Measurements from ENCODE around the gene CLEC6A. TPM values are rescaled to one million over a fixed set of nuclear protein-coding genes. Genes with fewer than 3 reads are reported as not detected.

Gene CLEC6A
- total RNA-seq, 4 donors from 2014 or later: not detected

DNA sequence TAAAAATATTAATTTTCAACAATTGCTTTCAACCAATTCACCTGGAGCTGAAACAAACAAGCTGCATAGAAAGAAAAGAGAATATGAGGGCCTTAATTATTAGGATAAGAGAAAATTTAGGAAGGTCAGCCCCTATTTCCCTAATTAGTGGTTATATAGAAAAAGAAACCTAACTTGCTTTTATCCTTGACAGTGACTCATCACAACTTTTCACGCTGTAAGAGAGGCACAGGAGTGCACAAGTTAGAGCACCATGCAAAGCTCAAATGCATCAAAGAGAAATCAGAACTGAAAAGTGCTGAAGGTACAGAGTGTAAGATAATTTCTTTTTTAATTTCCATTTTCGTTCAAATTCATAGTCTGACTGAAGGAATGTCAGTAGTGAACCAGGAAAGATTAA lies 62.2 kb downstream of the CLEC6A start:
- TF ChIP-seq POLR2A (IDR thresholded peaks at IDR 0.05) (no peak), EP300 (IDR thresholded peaks at IDR 0.05) (no peak), POLR2AphosphoS5 (IDR thresholded peaks at IDR 0.05) (no peak)
- TF ChIP-seq, protein P1, sequence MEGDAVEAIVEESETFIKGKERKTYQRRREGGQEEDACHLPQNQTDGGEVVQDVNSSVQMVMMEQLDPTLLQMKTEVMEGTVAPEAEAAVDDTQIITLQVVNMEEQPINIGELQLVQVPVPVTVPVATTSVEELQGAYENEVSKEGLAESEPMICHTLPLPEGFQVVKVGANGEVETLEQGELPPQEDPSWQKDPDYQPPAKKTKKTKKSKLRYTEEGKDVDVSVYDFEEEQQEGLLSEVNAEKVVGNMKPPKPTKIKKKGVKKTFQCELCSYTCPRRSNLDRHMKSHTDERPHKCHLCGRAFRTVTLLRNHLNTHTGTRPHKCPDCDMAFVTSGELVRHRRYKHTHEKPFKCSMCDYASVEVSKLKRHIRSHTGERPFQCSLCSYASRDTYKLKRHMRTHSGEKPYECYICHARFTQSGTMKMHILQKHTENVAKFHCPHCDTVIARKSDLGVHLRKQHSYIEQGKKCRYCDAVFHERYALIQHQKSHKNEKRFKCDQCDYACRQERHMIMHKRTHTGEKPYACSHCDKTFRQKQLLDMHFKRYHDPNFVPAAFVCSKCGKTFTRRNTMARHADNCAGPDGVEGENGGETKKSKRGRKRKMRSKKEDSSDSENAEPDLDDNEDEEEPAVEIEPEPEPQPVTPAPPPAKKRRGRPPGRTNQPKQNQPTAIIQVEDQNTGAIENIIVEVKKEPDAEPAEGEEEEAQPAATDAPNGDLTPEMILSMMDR (IDR thresholded peaks at IDR 0.05): no peak
- Histone ChIP-seq H3K27ac (no peak overlapping the region), H3K4me3 (no peak overlapping the region), H3K9me3 (peaks cover 0 to 4% (median 0%) of the 10 kb centered on the region in 3 donors), H3K36me3 (no peaks in the 10 kb centered on the region), H3K27me3 (no peaks in the 10 kb centered on the region), H3K4me1 (no peaks in the 10 kb centered on the region)
- no peak for ATAC-seq
- 68 to 80% methylated on average over 1 to 2 of the region's 2 CpGs for WGBS, 2 donors (ENCODE audit: low coverage in 1 of 2)

DNA sequence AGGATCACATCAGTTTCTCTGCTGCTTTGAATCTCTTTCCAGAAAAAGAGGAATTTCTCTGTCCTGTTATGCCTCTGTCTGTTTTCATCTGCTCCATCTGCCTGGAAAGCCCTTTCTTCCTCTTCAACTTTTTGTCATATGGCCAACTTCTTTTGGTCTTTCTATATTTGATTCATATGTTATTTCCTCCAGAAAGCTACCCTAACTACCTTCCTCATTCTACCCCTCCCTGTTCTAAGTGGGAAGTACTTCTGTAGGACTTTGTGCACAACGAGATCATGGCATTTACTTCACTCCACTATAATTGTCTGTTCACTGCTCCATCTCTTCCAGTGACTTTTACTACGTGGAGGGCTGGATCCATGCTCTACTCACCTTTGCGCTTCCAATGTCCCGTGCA lies 63.4 kb downstream of the CLEC6A start:
- TF ChIP-seq POLR2AphosphoS5 (IDR thresholded peaks at IDR 0.05) (no peak), POLR2A (IDR thresholded peaks at IDR 0.05) (no peak), EP300 (IDR thresholded peaks at IDR 0.05) (no peak)
- TF ChIP-seq, protein P1 (IDR thresholded peaks at IDR 0.05): no peak
- ATAC-seq: no peak
- 58 to 63% methylated on average over 2 to 4 of the region's 4 CpGs for WGBS, 2 donors (ENCODE audit: low coverage in 1 of 2)

DNA sequence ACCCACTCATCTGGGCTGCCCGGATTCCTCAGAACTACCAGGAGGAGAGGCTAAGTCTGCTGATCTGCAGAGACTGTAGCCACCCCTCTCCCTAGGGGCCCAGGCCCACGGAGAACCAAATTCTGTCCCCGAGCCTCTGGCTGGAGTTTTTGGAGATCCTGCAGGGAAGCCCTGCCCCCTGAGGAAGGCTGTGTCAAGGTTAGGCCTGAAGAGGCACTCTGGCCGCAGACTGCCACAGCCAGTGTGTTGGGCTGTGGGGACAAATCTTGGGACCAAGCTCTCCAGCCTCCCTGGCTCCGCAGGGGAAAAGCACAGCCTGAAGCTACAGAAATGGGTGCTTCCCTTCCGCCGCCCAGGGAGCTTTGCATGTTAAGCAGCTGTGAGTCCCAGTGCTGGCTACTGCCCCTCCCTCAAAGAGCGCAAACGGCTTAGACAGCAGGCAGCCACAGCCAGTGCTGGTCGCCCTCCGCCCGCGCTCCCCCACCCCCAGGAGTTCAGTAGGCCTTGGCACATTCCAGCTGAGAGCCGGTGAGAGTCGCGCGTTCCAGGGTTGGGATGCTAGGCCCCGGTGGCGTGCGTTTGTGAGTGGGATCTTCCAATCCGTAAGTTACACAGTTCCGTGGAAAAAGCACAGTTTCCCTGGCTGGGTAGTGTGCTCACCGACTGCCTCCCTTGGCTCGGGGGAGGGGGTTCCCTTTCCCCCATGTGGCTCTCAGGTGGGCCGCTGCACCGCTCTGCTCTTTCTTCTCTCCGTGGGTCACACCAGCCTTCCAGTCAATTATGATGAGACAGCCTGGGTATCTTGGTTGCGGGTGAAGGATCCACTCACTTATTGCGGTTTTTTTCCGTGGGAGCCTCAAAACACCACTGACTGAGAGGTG lies 71.7 kb downstream of the CLEC6A start:
- ATAC-seq: no peak
- H3K27me3 ChIP-seq: peaks cover 10% of the 10 kb centered on the region
- H3K4me3 ChIP-seq: no peak overlapping the region
- peaks cover 0 to 16% (median 0%) of the 10 kb centered on the region in 3 donors for H3K9me3 ChIP-seq
- 74 to 76% methylated on average over 6 of the region's 30 CpGs for WGBS, 2 donors (ENCODE audit: low coverage in 1 of 2)
- no peak overlapping the region for H3K27ac ChIP-seq
- no peaks in the 10 kb centered on the region for H3K36me3 ChIP-seq
- TF ChIP-seq EP300 (IDR thresholded peaks at IDR 0.05) (no peak), POLR2AphosphoS5 (IDR thresholded peaks at IDR 0.05) (no peak), POLR2A (IDR thresholded peaks at IDR 0.05) (no peak)
- TF ChIP-seq, protein P1 (IDR thresholded peaks at IDR 0.05): no peak
- H3K4me1 ChIP-seq: no peaks in the 10 kb centered on the region

More for the DNA sequence above, 63.4 kb downstream of the CLEC6A start:
- Histone ChIP-seq H3K4me1 (no peaks in the 10 kb centered on the region), H3K27ac (no peak overlapping the region), H3K4me3 (no peak overlapping the region), H3K36me3 (no peaks in the 10 kb centered on the region), H3K27me3 (no peaks in the 10 kb centered on the region), H3K9me3 (peaks cover 0 to 15% (median 0%) of the 10 kb centered on the region in 3 donors)

Small RNA genes lying within 50 kb of the gene (small RNA-seq; reads per million reads assigned to genes)
- 0 reads per million in 4 donors for gene RNU6-275P

Other genes starting within 250 kb of the CLEC6A start
- not detected for gene FAM90A1, start 228.3 kb upstream of the CLEC6A start, total RNA-seq
- gene CLEC4D, start 57.5 kb downstream of the CLEC6A start, total RNA-seq: 1 to 10 TPM in 2 of 4 donors, not detected in 2; 1.0 to 1.1 TPM
- gene CLEC4E, start 84.9 kb downstream of the CLEC6A start, total RNA-seq: 1 to 10 TPM in 3 of 4 donors, under 1 TPM in 1; 0.12 to 6.5 (median 1.5) TPM
- gene AICDA, start 156.9 kb downstream of the CLEC6A start, total RNA-seq: not detected
- 100 to 1,000 TPM in 3 of 4 donors, 10 to 100 TPM in 1; 49.3 to 205 (median 137) TPM for gene MFAP5, start 206.9 kb downstream of the CLEC6A start, total RNA-seq
- gene RIMKLB, start 242.0 kb downstream of the CLEC6A start, total RNA-seq: 10 to 100 TPM; 36.5 to 49.7 (median 43.5) TPM

Data from gastroesophageal sphincter (tissue), 4 donors.